Astrocyte (in vitro differentiated cells and primary cell): ENCODE results near the gene ZMYND15. TPM values are rescaled to one million over a fixed set of nuclear protein-coding genes. Genes with fewer than 3 reads are reported as not detected.

ENCODE experiments used
- DNase-seq: peaks from one replicate; pipeline ENCODE4 v3.0.0-alpha.2; 2010; ENCODE audit warnings: low read depth
- FAIRE-seq: peaks from 2 replicates; lab custom pipeline; 2011; peaks lifted over from hg19 to GRCh38; lab: Jason Lieb, UNC
- H2AFZ ChIP-seq: 2 replicates; pipeline ENCODE4 v1.6.0; 2012; ENCODE audit warnings: low read depth, low read length, inconsistent platforms
- H3K27ac ChIP-seq: 2 replicates; pipeline ENCODE4 v1.5.1; 2011; ENCODE audit warnings: low read depth, low read length, inconsistent platforms
- H3K27me3 ChIP-seq: 2 replicates; pipeline ENCODE4 v1.6.0; 2011; ENCODE audit warnings: low read length, inconsistent platforms; ENCODE audit not compliant: insufficient read depth
- H3K36me3 ChIP-seq: 2 replicates; pipeline ENCODE4 v1.5.1; 2011; ENCODE audit warnings: low read length, inconsistent platforms; ENCODE audit not compliant: insufficient read depth
- H3K4me1 ChIP-seq: 2 replicates; pipeline ENCODE4 v1.5.1; 2011; ENCODE audit warnings: low read length, inconsistent platforms; ENCODE audit not compliant: insufficient read depth
- H3K4me2 ChIP-seq: 2 replicates; pipeline ENCODE4 v1.6.0; 2012; ENCODE audit warnings: low read length, inconsistent platforms
- H3K4me3 ChIP-seq: 2 replicates; pipeline ENCODE4 v1.5.1; 2011; ENCODE audit warnings: low read depth, mild to moderate bottlenecking, low read length, inconsistent platforms; ENCODE audit not compliant: insufficient read depth
- H3K79me2 ChIP-seq: 2 replicates; pipeline ENCODE4 v1.6.0; 2012; ENCODE audit warnings: mild to moderate bottlenecking, low read length, inconsistent platforms; ENCODE audit not compliant: insufficient read depth
- H3K9ac ChIP-seq: 2 replicates; pipeline ENCODE4 v1.6.0; 2012; ENCODE audit warnings: mild to moderate bottlenecking, low read length, inconsistent platforms
- H3K9me3 ChIP-seq: 2 replicates; pipeline ENCODE4 v1.5.1; 2012; ENCODE audit warnings: low read depth, mild to moderate bottlenecking, low read length, inconsistent platforms; ENCODE audit not compliant: insufficient read depth
- H4K20me1 ChIP-seq: 2 replicates; pipeline ENCODE4 v1.6.0; 2012; ENCODE audit warnings: low read length, inconsistent platforms; ENCODE audit not compliant: insufficient read depth
- H3K27ac Mint-ChIP-seq: one replicate; pipeline ENCODE4 v1.8.0; 2021; ENCODE audit warnings: mild to moderate bottlenecking, mixed read lengths; ENCODE audit not compliant: unreplicated experiment
- H3K27me3 Mint-ChIP-seq: one replicate; pipeline ENCODE4 v1.8.0; 2021; ENCODE audit warnings: low read depth, mixed read lengths; ENCODE audit not compliant: unreplicated experiment
- H3K36me3 Mint-ChIP-seq: one replicate; pipeline ENCODE4 v1.8.0; 2021; ENCODE audit warnings: low read depth, mixed read lengths; ENCODE audit not compliant: unreplicated experiment
- H3K4me1 Mint-ChIP-seq: one replicate; pipeline ENCODE4 v1.8.0; 2021; ENCODE audit warnings: low read depth, mixed read lengths; ENCODE audit not compliant: unreplicated experiment
- H3K4me3 Mint-ChIP-seq: one replicate; pipeline ENCODE4 v1.8.0; 2021; ENCODE audit warnings: mild to moderate bottlenecking, moderate library complexity, mixed read lengths; ENCODE audit not compliant: unreplicated experiment
- H3K9me3 Mint-ChIP-seq: one replicate; pipeline ENCODE4 v1.8.0; 2021; ENCODE audit warnings: mild to moderate bottlenecking, mixed read lengths; ENCODE audit not compliant: unreplicated experiment
- EZH2 ChIP-seq: IDR thresholded peaks from 2 replicates; pipeline ENCODE4 v1.6.1; 2012; ENCODE audit warnings: mild to moderate bottlenecking, low read length, inconsistent platforms; ENCODE audit not compliant: insufficient read depth
- total RNA-seq: library from RNA; stranded (reverse); gene quantifications from 2 replicates; pipeline ENCODE4 v1.2.1, GENCODE V29; 2021
- TF ChIP-seq, protein P1 (sequence below): IDR thresholded peaks from 2 replicates; pipeline ENCODE4 v1.5.1; 2011; ENCODE audit warnings: low read depth, mild to moderate bottlenecking, inconsistent platforms, low read length, moderate library complexity; ENCODE audit not compliant: insufficient read depth

The ZMYND15 gene
- total RNA-seq, 1 donor from 2014 or later, result 0.09 TPM

DNA sequence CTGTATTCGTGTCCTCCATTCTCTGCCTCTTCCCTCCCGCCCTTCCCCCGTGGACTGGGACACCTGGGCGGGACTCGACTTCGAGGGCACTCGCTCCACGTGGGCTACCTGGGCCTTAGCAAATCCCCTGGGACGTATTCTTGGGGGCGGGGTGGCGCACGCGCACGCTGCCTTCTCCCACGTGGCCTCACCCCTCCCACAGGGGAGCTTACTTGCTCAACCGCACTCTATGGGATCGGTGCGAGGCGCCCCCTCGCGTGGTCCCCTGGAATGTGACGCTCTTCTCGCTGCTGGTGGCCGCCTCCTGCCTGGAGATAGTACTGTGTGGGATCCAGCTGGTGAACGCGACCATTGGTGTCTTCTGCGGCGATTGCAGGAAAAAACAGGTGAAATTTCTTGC lies 43.0 kb downstream of the ZMYND15 start:
- no peaks in the 10 kb centered on the region for H4K20me1 ChIP-seq
- no peak overlapping the region for H3K4me2 ChIP-seq
- Mint-ChIP-seq H3K36me3 (no peaks in the 10 kb centered on the region), H3K4me3 (no peak overlapping the region), H3K9me3 (no peaks in the 10 kb centered on the region), H3K27me3 (peaks cover 38% of the 10 kb centered on the region), H3K27ac (no peak overlapping the region), H3K4me1 (no peaks in the 10 kb centered on the region)
- H3K79me2 ChIP-seq, result no peaks in the 10 kb centered on the region
- H3K4me1 ChIP-seq, result peaks cover 13% of the 10 kb centered on the region
- peak overlapping the region; percentile 52 for H2AFZ ChIP-seq
- no peak overlapping the region for H3K4me3 ChIP-seq
- DNase-seq (no peak), FAIRE-seq (no peak)
- no peak overlapping the region for H3K27ac ChIP-seq
- peaks cover 47% of the 10 kb centered on the region for H3K27me3 ChIP-seq
- no peaks in the 10 kb centered on the region for H3K36me3 ChIP-seq
- TF ChIP-seq EZH2, result no peak
- TF ChIP-seq, protein P1, sequence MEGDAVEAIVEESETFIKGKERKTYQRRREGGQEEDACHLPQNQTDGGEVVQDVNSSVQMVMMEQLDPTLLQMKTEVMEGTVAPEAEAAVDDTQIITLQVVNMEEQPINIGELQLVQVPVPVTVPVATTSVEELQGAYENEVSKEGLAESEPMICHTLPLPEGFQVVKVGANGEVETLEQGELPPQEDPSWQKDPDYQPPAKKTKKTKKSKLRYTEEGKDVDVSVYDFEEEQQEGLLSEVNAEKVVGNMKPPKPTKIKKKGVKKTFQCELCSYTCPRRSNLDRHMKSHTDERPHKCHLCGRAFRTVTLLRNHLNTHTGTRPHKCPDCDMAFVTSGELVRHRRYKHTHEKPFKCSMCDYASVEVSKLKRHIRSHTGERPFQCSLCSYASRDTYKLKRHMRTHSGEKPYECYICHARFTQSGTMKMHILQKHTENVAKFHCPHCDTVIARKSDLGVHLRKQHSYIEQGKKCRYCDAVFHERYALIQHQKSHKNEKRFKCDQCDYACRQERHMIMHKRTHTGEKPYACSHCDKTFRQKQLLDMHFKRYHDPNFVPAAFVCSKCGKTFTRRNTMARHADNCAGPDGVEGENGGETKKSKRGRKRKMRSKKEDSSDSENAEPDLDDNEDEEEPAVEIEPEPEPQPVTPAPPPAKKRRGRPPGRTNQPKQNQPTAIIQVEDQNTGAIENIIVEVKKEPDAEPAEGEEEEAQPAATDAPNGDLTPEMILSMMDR, result no peak
- no peaks in the 10 kb centered on the region for H3K9me3 ChIP-seq
- H3K9ac ChIP-seq, result no peak overlapping the region

DNA sequence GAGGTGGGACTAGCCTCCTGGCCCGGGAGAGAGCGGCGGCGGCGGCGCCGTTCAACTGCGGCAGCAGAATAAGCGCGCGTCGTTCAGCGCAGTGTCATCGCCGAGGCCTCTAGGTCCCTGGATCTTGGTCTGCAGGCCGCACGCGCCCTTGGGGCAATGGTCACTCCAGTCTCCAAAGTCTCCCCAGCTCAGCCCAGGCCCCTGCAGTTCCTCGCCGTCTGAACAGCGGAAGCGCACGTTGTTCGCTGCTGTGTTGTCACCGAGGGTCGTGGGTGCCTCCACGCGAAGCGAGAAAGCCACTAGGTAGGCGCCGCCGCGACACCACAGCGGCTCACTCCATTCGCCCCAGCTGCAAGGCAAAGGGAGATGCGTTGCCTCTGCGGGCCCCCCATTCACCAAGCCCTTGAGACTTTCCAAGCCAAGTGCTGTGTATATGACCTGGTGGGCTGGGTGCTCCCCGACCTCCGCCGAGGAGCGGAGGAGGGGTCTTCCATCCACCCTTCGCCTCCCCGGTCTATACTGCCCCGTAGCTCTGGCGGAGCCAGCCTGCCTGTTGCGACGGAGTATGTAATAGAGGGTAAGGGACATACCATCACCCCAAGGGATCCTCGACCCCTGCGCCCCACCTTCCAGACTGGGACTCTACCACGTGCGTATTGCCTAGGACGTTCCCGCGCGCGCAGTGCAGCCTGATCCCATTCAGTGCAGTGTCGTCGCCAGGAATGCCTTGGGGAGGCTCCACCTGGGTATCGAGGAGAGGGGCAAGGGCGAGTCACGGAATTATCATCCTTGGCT lies 45.9 kb downstream of the ZMYND15 start:
- Histone ChIP-seq H3K36me3 (no peaks in the 10 kb centered on the region), H3K9ac (no peak overlapping the region), H3K27me3 (peaks cover 40% of the 10 kb centered on the region), H3K4me1 (peaks cover 20% of the 10 kb centered on the region), H3K27ac (no peak overlapping the region), H3K4me2 (peak overlapping the region; percentile 64), H3K9me3 (no peaks in the 10 kb centered on the region), H3K4me3 (no peak overlapping the region), H3K79me2 (no peaks in the 10 kb centered on the region), H2AFZ (peak overlapping the region; percentile 52), H4K20me1 (no peaks in the 10 kb centered on the region)
- FAIRE-seq (no peak), DNase-seq (no peak)
- H3K4me1 Mint-ChIP-seq, result no peaks in the 10 kb centered on the region
- TF ChIP-seq, protein P1, result no peak
- TF ChIP-seq EZH2, result peak; percentile 94
- H3K9me3 Mint-ChIP-seq, result no peaks in the 10 kb centered on the region
- H3K36me3 Mint-ChIP-seq, result no peaks in the 10 kb centered on the region
- H3K4me3 Mint-ChIP-seq, result no peak overlapping the region
- H3K27ac Mint-ChIP-seq, result no peak overlapping the region
- peaks cover 16% of the 10 kb centered on the region for H3K27me3 Mint-ChIP-seq

DNA sequence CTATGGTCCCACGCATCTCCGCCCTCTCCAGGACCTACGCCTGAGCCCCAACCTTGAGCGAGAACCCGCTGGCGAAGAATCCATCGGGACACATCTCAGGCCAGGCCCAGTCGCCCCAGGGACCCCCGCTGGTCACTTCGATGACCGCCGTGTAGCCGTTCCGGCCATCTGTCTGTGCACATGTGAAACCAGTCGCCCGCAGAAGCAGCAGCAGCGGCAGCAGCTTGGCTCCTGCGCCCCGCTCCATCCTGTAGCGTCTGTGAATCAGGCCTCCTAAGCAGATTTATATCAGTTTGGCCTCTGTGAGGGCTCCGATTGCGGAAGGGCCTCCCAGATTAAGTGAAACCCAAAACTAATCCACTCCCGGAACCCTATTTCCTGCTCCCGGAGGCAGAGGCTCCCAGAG lies 46.5 kb downstream of the ZMYND15 start, which contains the start of gene VMO1:
Gene VMO1, minus strand, starts transcription at position 259 of the 406 bp plus-strand sequence. Its CDS starts 12 bp downstream, at position 247.
- FAIRE-seq, result no peak
- H4K20me1 ChIP-seq, result no peaks in the 10 kb centered on the region
- no peak for DNase-seq
- no peak within 1 kb of the TSS for H3K4me3 ChIP-seq
- H3K9ac ChIP-seq, result no peak within 1 kb of the TSS
- no peak within 1 kb of the TSS for H3K27ac ChIP-seq
- Mint-ChIP-seq H3K27me3 (peaks cover 13% of the 10 kb centered on the region), H3K4me1 (no peaks in the 10 kb centered on the region), H3K27ac (no peak within 1 kb of the TSS), H3K4me3 (no peak within 1 kb of the TSS), H3K9me3 (no peaks in the 10 kb centered on the region), H3K36me3 (no peaks in the 10 kb centered on the region)
- H3K9me3 ChIP-seq, result no peaks in the 10 kb centered on the region
- H3K27me3 ChIP-seq, result peaks cover 40% of the 10 kb centered on the region
- peak within 1 kb of the TSS; percentile 52 for H2AFZ ChIP-seq
- no peaks in the 10 kb centered on the region for H3K36me3 ChIP-seq
- H3K4me2 ChIP-seq, result peak within 1 kb of the TSS; percentile 68
- H3K79me2 ChIP-seq, result no peaks in the 10 kb centered on the region
- peaks cover 23% of the 10 kb centered on the region for H3K4me1 ChIP-seq
- peak; percentile 50 for TF ChIP-seq EZH2
- TF ChIP-seq, protein P1, result no peak
